Fibroblast of mammary gland (primary cell): Measurements from ENCODE around the gene EEPD1.

Experiments used
- DNase-seq: peaks from one replicate; pipeline ENCODE4 v3.0.0-alpha.2; 2010; ENCODE audit warnings: low read depth
- H3K4me3 ChIP-seq: 2 replicates; pipeline ENCODE4 v1.5.1; 2011; ENCODE audit warnings: low read depth, mild to moderate bottlenecking, low read length, moderate library complexity; ENCODE audit not compliant: control insufficient read depth
- TF ChIP-seq, protein P1 (sequence below): conservative IDR thresholded peaks from 2 replicates; pipeline ENCODE4 v1.5.1; 2011; ENCODE audit warnings: low read depth, low read length, inconsistent platforms; ENCODE audit not compliant: control insufficient read depth, insufficient read depth

The EEPD1 gene

DNA sequence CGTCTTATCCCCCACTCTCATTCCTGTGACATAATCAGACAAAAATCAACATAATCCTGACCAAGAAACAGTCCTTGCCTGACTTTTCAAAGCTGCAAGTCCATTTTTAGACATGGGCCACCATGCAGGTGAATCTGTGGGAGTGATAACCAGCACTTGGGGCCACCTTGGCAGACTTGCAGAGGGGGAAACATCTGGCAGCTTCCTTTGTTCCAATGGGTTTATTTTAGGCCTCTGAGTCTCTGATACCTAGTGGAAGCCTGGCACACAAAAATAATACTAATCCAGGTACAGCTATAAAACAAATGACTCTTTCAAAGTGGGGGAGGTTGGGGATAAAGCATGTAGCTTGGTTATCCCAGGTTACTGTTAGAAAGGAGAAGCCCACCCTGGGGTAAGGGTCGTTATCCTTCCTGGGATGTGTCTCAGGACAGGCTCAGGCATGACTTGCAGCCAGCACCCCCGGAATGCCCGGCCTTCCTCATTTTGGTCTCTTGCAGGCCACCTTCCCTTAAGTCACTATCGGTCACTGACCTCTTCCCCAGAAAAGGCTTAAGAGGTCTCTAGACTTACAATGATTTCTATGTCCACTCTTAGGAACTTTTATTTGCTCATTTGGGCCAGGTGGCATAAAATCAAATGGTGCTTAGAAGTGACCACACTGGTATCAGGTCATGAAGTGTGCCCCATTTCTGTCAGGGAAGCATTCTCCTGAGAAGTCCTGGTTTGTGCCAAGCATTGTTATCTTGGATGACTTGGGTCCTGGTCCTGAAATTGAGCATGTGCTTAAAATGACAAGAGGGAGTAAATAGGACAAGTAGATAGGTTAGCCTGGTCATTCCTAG is 37.6 kb downstream of the EEPD1 start:
- TF ChIP-seq, protein P1, sequence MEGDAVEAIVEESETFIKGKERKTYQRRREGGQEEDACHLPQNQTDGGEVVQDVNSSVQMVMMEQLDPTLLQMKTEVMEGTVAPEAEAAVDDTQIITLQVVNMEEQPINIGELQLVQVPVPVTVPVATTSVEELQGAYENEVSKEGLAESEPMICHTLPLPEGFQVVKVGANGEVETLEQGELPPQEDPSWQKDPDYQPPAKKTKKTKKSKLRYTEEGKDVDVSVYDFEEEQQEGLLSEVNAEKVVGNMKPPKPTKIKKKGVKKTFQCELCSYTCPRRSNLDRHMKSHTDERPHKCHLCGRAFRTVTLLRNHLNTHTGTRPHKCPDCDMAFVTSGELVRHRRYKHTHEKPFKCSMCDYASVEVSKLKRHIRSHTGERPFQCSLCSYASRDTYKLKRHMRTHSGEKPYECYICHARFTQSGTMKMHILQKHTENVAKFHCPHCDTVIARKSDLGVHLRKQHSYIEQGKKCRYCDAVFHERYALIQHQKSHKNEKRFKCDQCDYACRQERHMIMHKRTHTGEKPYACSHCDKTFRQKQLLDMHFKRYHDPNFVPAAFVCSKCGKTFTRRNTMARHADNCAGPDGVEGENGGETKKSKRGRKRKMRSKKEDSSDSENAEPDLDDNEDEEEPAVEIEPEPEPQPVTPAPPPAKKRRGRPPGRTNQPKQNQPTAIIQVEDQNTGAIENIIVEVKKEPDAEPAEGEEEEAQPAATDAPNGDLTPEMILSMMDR = no peak
- DNase-seq = no peak

GRCh38 chr7:36191292-36191920 is 38.4 kb downstream of the EEPD1 start:
- H3K4me3 ChIP-seq = no peak overlapping the region
- TF ChIP-seq, protein P1 = no peak
- DNase-seq = no peak

More for the DNA sequence above, 37.6 kb downstream of the EEPD1 start:
- H3K4me3 ChIP-seq = no peak overlapping the region

DNA sequence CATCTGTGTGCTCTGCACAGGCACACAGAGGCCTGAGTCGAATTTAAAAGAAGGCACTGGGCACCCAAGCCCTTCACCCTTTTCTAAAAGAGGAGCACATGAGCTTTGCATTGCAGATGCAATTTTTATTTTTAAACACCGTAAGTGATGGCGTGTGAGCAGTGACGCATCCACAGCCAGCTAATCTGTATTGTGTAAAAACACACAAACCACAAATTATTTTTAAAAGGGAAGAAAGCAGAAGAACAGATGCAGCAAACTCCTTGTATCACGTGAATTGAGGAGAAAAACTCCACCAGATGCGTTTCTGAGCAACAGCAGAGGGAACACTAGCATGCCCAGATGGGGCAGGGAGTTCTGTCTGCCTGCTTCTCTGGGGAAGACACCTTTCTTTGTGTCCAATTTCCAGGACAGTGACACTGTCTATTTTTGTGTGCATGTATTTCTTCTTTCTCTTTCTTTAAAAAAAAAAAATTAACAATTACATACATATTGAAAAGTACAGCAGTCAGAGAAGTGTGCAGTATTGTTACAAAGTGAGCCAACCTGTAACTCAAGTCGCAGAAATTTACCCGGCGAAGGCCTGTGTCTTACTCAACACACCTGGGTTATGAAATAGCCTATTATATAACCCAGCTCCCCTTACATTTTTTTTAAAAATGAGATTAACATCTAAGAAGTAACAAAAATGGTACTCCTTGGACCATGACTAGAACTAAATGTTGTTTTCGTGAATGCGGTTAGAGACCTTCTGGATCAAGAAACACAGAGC is 39.2 kb downstream of the EEPD1 start:
- peak; percentile 76 for DNase-seq
- H3K4me3 ChIP-seq = no peak overlapping the region

DNA sequence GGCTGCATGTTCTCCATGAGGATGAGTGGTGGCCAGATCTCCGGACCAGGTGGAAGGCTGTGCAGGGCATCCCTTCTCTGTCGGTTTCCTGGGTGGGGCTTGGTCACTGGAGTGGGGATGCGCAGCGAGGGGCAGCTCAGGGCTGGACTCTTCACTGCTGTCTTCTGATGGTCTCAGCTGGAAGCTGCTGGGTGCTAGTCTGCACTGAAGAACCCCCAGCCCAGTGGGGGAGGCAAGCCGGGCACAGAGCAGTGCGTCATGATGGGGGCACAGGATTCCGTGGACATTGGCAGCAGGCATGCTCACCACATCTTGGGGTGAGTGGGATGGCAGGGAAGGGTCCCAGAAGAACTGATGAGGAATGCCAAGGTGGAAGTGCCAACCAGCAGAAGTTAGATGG is 39.8 kb downstream of the EEPD1 start:
- no peak for DNase-seq
- no peak overlapping the region for H3K4me3 ChIP-seq
- TF ChIP-seq, protein P1 = no peak

More for the DNA sequence above, 39.2 kb downstream of the EEPD1 start:
- TF ChIP-seq, protein P1 = no peak

- TF ChIP-seq, protein P1 = no peak
- no peak for DNase-seq
Measured at GRCh38 chr7:36198854-36199266, 45.8 kb downstream of the EEPD1 start.

DNA sequence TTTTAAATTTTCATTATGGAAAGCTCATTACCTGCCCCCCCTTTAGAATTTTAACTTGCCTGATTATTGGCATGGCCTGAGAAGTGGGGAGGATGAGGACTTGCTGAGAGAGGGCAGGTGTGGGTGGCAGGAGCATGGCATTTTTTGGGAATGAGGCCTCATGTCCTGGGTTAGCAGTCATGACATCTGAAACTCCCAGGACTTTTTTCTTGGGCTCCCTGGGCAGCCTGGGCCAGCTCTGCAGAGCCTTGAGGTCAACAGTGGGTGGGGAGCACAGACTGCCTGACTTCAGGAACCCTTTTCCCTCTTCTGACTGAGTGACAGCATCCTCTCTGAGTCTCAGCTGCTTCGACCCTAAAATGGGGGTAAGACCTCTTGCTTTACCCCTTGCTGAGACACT is 46.3 kb downstream of the EEPD1 start:
- TF ChIP-seq, protein P1 = no peak
- H3K4me3 ChIP-seq = no peak overlapping the region
- no peak for DNase-seq

More at GRCh38 chr7:36198854-36199266, 45.8 kb downstream of the EEPD1 start:
- H3K4me3 ChIP-seq = no peak overlapping the region
